ENCODE data around the gene CDH23. TPM values are rescaled to one million over a fixed set of nuclear protein-coding genes. Genes with fewer than 3 reads are reported as not detected.

Gene CDH23
- total RNA-seq, 1 donor from 2014 or later: not detected

DNA sequence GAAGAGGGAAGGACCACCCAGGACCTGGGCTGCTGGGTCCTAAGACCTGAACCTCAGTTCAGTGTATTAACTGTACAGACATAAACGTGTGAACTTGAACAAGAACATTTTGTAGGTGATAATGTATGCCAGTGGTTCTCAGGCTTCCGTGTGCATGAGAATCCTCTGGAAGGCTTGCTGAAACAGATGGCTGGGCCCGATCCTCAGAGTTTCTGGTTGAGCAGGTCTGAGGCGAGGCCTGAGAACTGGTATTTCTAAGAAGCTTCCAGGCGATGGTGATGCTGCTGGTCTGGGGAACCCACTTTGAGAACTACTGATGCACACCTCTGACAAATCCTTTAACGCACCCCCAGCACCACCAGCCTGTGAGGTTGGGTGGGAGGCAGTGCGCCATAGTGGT is 70.4 kb downstream of the CDH23 start:
- peaks cover 2% of the 10 kb centered on the region for H3K36me3 Mint-ChIP-seq (ENCODE audit: low read depth)
- DNase-seq (ENCODE audit: low spot score): no peak
- TF ChIP-seq, protein P1, sequence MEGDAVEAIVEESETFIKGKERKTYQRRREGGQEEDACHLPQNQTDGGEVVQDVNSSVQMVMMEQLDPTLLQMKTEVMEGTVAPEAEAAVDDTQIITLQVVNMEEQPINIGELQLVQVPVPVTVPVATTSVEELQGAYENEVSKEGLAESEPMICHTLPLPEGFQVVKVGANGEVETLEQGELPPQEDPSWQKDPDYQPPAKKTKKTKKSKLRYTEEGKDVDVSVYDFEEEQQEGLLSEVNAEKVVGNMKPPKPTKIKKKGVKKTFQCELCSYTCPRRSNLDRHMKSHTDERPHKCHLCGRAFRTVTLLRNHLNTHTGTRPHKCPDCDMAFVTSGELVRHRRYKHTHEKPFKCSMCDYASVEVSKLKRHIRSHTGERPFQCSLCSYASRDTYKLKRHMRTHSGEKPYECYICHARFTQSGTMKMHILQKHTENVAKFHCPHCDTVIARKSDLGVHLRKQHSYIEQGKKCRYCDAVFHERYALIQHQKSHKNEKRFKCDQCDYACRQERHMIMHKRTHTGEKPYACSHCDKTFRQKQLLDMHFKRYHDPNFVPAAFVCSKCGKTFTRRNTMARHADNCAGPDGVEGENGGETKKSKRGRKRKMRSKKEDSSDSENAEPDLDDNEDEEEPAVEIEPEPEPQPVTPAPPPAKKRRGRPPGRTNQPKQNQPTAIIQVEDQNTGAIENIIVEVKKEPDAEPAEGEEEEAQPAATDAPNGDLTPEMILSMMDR (IDR thresholded peaks at IDR 0.05): no peak
- H3K4me1 Mint-ChIP-seq (ENCODE audit: low read depth): peaks cover 4% of the 10 kb centered on the region
- peaks cover 37% of the 10 kb centered on the region for H3K27me3 Mint-ChIP-seq (ENCODE audit: low read depth)
- H3K4me3 Mint-ChIP-seq (ENCODE audit: unreplicated experiment): no peak overlapping the region
- H3K27ac Mint-ChIP-seq (ENCODE audit: unreplicated experiment): no peak overlapping the region
- H3K9me3 Mint-ChIP-seq (ENCODE audit: low read depth): no peaks in the 10 kb centered on the region

DNA sequence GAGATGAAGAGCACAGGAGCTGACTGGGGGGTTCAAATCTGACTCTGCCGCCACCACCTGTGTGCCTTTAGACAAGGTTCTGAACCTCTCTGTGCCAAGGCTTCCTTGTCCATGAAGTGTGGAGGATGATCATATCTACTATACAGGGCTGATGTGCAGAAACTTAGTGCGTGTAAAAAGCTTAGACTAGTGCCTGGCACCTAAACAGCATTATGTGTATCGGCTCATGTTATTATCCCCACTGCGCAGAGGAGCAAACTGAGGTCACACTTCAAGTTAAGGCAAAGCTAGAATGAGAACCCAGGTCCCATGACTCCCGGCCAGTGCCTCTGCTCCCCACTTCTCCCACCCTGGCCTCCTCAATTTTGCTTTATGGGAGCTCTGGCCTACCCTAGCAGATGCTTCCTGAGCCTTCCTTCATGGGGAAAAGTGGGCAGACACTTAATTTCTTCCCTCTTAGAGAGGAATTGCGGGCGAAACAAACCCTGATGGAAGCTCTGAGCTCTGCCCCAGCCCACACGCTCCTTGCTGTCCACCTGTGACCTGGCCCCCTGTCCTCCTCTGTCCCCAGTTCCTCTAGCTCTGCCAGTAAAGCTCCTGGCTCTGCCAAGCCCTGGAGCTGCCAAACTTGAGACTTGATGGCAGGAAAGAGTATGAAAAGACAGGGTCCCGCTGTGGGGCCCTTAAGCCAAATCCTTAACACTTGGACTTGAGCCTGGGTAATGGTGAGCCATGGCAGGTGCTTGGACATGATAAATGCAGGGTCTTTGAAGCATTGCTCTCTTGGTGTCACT is 71.0 kb downstream of the CDH23 start:
- Mint-ChIP-seq H3K27me3 (ENCODE audit: low read depth) (peaks cover 32% of the 10 kb centered on the region), H3K4me3 (ENCODE audit: unreplicated experiment) (no peak overlapping the region), H3K36me3 (ENCODE audit: low read depth) (peaks cover 2% of the 10 kb centered on the region), H3K9me3 (ENCODE audit: low read depth) (no peaks in the 10 kb centered on the region), H3K27ac (ENCODE audit: unreplicated experiment) (no peak overlapping the region), H3K4me1 (ENCODE audit: low read depth) (peaks cover 7% of the 10 kb centered on the region)
- no peak for DNase-seq (ENCODE audit: low spot score)
- TF ChIP-seq, protein P1 (IDR thresholded peaks at IDR 0.05): no peak

DNA sequence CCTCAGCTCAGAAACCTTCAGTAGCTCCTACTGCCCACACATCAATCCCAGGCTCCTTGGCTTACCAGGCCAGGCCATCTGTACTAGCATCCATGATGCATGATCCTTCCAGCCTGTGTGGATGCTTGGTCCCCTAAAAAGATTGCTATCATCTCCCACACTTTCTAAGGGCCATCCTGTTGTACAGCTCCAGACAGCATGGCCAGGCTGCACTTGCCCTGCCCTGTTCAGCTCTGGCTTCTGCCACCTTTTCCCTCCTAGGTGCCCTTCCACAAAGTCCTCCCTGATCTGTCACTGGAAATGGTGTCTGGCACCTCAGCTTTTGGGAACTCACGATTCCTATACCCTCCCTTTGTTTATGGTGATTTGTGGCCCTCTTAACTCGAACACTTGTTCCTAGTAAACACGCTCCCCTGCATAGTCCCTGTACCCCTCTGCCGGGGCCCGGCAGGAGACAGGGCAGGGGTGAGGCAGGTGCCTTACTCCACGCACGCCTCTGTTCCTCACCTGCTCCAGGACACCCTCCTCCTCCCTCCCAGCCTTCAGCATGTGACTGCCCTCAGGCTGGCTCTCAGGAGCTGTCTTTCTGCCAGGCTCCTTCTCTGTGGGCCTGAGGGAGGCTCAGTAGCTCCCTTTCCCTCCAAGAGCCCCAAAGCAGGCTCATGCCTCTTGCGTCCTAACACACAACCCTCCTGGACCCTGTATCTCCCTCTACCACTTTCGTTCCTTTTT is 71.8 kb downstream of the CDH23 start:
- no peak overlapping the region for H3K27ac Mint-ChIP-seq (ENCODE audit: unreplicated experiment)
- peak; percentile 13 for DNase-seq (ENCODE audit: low spot score)
- peaks cover 2% of the 10 kb centered on the region for H3K36me3 Mint-ChIP-seq (ENCODE audit: low read depth)
- H3K4me1 Mint-ChIP-seq (ENCODE audit: low read depth): peaks cover 7% of the 10 kb centered on the region
- peaks cover 30% of the 10 kb centered on the region for H3K27me3 Mint-ChIP-seq (ENCODE audit: low read depth)
- no peaks in the 10 kb centered on the region for H3K9me3 Mint-ChIP-seq (ENCODE audit: low read depth)
- TF ChIP-seq, protein P1 (IDR thresholded peaks at IDR 0.05): no peak
- no peak overlapping the region for H3K4me3 Mint-ChIP-seq (ENCODE audit: unreplicated experiment)

DNA sequence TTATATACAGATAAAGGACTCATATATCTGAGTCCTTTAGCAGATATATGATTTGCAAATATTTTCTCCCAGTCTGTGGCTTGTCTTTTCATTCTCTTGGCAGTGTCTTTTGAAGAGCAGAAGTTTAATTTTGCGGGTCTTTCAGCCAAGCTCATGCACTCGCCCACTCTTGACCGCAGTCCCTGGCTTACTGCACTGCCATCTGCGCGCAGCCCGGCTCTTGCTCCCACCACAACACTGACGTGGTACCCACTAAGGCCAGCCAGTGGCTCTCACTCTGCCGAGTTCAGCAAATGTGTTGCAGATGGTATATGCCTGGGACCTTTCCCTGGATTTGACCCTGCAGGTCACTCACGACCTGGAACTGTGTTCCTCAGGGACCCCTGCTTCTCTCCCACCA is 74.3 kb downstream of the CDH23 start:
- Mint-ChIP-seq H3K27me3 (ENCODE audit: low read depth) (peaks cover 29% of the 10 kb centered on the region), H3K9me3 (ENCODE audit: low read depth) (no peaks in the 10 kb centered on the region), H3K27ac (ENCODE audit: unreplicated experiment) (no peak overlapping the region), H3K36me3 (ENCODE audit: low read depth) (peaks cover 2% of the 10 kb centered on the region), H3K4me3 (ENCODE audit: unreplicated experiment) (no peak overlapping the region), H3K4me1 (ENCODE audit: low read depth) (peaks cover 7% of the 10 kb centered on the region)
- peak; percentile 64 for DNase-seq (ENCODE audit: low spot score)
- TF ChIP-seq, protein P1 (IDR thresholded peaks at IDR 0.05): no peak

DNA sequence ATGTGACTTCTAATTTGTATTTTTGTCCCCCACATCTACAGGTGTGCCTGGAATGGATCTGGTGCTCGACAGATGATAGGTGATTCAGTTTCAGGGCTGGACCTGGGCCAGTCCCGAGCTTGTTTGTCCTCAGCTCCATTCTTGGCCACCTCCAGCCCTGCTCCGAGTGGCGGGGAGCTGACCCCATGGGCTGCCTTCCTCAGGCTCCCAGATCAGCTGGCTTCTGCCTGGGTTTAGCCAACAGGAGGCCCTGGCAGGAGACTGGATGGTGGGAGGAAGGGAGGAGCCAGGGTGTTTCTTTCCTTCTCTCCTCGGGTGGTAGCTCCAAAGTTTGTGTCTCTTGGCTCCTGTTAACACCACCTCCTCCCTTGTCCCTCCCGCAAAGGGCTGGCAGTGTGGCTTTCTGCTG is 75.2 kb downstream of the CDH23 start:
- Mint-ChIP-seq H3K4me3 (ENCODE audit: unreplicated experiment) (no peak overlapping the region), H3K27ac (ENCODE audit: unreplicated experiment) (no peak overlapping the region), H3K9me3 (ENCODE audit: low read depth) (no peaks in the 10 kb centered on the region), H3K27me3 (ENCODE audit: low read depth) (peaks cover 37% of the 10 kb centered on the region), H3K4me1 (ENCODE audit: low read depth) (peaks cover 7% of the 10 kb centered on the region), H3K36me3 (ENCODE audit: low read depth) (peaks cover 2% of the 10 kb centered on the region)
- TF ChIP-seq, protein P1 (IDR thresholded peaks at IDR 0.05): no peak
- peak; percentile 53 for DNase-seq (ENCODE audit: low spot score)
